HL-60/S4 treated with phorbol 12-myristate 13-acetate at 8.2 ng/mL for 4 days and 3 days (cell line): ENCODE data around the gene CDK5RAP2.
"Not testable (repeated sequence)": the region's sequence is repeated elsewhere in the genome, so short reads cannot be mapped to it uniquely, and the experiment has no call there.

Source experiments
- in situ Hi-C: fragments of 300-500 bp; cut with MboI; formaldehyde crosslinking; loops from 2 replicates; pipeline ENCODE4 v1.15.0; 2022; ENCODE audit warnings: low sequenced_read_pairs

Gene CDK5RAP2

DNA sequence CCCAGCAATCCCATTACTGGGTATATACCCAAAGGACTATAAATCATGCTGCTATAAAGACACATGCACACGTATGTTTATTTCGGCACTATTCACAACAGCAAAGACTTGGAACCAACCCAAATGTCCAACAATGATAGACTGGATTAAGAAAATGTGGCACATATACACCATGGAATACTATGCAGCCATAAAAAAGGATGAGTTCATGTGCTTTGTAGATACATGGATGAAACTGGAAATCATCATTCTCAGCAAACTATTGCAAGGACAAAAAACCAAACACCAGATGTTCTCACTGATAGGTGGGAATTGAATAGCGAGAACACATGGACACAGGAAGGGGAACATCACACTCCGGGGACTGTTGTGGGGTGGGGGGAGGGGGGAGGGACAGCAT, 64.0 kb downstream of the CDK5RAP2 start:
- in situ Hi-C loops, result not testable (repeated sequence)

DNA sequence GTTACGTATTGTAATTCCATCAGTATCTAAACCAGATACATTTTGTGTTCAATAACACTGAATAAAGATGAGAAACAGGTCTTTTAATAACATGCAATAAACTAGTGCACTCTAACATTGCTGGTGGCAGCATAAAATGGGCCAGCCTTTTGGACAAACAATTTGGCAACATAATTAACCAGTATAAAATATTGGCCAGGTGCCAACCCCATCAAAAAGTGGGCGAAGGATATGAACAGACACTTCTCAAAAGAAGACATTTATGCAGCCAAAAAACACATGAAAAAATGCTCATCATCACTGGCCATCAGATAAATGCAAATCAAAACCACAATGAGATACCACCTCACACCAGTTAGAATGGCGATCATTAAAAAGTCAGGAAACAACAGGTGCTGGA, 64.5 kb downstream of the CDK5RAP2 start:
- in situ Hi-C loops, result not testable (repeated sequence)

DNA sequence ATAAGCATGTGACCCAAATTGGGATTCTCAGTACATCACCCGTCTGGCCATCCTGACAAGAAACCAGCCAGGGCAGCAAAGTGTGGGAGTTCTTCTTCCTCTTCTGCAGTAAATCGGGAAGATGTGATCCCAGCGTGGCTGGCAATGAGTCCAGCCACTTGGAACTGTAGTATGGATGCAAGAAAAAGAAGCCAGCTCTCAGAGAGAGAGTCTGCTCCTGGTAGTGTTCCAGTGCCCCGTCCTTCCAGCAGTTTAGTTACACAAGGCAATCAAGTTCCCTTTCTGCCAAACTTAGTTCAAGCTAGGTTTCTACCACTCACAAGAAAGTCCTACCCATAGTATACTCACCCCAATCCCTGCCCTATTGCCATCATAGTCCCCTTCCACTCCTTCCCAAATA, 65.6 kb downstream of the CDK5RAP2 start:
- in situ Hi-C loops, result no loop called here

DNA sequence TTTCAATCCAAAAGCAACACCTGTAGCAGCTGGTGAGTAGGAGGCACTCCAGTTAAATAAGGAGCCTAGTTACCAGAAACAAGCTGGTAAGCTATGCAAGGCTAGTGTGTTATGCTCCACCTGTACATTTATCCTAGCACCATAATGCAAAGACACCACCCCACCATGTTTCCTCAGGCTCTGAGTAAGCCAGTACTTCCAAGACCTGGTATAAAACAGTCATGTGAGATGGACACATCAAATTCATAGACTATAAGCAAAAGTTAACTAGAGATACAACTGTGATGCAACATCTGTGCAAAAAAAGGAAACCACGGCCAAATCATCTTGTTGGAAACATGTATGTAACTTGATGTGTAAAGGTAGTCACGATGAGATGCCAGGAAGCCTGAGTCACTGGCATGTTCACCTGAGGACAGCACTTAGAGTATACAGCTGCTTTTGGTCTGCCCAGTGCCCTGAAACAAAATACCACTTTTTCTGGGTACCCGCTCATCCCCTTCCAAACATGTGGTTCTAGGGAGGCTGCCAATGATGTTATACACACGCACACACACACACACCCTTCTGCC, 66.1 kb downstream of the CDK5RAP2 start:
- in situ Hi-C loops, result no loop called here

DNA sequence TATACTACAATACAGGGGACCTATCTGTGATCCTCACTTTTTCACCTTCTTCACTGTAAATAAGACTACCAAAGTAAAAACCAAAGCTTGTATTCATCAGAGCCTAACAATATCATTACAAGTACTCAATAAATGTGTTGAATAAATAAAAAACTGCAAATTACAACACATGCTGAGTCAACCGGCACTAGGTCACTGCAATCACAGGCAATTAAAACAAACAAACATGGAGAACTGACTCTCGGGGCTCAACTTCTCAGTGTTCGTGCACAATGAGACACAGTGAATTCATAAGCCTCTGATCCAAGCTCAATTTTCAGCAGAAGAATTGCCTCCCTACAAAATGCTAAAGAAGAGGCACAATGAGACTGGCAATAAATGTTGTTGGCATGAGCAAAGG, 69.2 kb downstream of the CDK5RAP2 start:
- in situ Hi-C loops, result no loop called here

DNA sequence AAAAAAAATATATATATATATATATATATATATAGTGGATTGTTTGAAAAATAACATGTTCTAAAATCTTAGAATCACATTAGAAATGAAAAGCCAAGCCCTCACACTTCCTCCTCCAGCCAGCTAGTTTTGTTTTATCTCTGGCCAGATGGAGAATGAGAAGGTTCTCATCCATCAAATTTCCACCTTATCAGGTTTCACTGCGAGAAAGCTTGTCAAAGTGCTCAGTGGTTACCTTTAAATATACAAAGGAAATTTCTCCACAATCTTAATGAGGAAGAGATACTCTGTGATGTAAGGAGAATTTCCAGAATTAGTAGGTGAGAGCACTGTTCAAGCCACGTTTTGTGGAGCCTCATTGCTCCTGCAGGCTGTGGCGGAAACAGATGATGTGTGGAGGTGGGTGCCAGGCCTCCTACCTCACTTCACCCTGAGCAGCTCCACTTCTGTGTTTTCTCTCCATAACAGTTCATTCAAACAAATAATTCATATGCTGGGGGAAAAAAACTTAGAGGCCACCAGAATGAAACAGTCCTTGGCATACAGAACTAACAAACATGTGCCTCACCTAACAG, 71.9 kb downstream of the CDK5RAP2 start:
- in situ Hi-C loops, result no loop called here

DNA sequence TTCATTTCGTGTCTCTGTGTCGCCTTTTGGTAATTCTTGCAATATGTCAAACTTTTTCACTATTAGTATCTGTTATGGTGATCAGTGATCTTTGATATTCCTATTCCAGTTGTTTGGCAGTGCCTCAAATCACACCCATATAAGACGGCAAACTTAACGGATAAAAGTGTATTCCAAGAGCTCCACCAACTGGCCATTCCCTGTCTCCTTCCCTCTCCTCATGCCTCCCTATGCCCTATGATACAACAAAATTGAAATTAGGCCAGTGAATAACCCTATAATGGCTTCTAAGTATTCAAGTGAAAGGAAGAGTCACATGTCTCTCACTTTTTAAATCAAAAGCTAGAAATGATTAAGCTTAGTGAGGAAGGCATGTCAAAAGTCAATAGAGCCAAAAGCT, 74.8 kb downstream of the CDK5RAP2 start:
- in situ Hi-C loops, result no loop called here

DNA sequence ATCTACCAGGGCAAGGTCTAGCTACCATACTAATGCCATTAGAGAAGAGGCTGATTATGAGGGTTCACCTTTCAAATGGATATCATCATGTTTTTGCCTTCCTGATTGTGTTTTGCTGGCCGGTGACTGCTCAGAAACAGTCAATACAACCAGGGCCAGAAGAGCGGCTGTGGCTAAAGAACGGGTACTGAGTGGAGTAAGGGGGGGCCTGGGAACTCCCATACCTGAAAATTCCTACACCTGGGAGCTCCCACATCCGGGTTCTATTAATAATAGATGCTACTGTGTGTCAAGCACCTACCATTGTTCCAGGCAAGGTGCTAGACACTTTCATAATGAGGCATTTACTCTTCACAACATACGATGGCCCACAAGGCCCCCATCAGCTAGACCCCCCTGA, 79.2 kb downstream of the CDK5RAP2 start:
- in situ Hi-C loops, result no loop called here

DNA sequence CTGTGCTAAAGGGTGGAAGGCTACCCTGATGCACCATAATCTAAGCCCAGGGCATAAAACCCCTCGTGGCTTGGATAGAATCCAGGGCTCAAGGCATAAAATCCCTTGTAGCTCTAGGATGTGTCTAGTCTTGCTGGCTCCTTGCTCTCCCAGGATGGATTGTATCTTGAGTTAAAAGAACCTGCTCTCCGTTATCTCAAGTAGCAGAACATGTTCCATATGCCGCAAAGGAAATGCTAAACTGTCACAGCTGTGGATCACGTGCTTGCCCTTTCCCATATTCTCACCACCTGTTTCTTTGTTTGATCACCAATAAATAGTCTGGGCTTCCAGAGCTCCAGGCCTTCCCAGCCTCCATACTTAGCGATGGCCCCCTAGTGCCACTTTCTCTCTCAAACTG, 82.1 kb downstream of the CDK5RAP2 start:
- in situ Hi-C loops, result not testable (repeated sequence)

DNA sequence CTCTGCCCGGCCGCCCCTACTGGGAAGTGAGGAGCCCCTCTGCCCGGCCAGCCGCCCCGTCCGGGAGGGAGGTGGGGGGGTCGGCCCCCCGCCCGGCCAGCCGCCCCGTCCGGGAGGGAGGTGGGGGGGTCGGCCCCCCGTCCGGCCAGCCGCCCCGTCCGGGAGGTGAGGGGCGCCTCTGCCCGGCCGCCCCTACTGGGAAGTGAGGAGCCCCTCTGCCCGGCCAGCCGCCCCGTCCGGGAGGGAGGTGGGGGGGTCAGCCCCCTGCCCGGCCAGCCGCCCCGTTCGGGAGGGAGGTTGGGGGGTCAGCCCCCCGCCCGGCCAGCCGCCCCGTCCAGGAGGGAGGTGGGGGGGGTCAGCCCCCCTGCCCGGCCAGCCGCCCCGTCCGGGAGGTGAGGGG, 83.5 kb downstream of the CDK5RAP2 start:
- in situ Hi-C loops, result not testable (repeated sequence)

DNA sequence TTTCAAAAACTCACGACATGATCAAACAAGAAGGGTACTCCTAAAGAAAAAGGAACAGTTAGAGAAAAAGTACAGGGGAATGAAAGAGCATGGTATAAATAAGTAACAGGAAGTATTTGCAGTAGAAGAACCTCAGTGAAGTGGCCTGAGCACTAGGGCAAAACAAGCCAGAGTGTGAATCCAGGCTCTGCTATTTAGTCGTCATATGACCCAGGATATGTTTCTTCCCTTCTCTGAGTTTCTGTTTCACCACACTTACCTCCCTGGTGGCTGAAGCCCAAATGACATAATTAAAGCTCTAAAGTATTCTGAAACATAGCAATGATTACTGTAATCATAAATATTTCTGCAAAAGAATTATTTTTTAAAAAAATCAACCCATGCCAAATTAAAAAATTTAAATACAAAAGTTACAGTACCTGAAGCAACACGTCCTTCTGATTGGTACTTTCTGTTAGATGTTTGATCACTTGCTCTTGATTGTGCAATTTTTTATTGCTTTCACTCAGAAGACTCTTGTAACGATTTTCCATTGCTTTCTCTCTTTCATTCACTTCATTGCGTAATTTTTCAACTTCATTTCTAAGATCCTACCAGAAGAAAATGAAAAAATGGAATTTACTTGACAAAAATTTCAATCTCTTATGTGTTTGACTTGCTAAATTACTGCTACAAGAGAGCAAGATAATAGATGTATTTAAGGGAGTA, 88.9 kb downstream of the CDK5RAP2 start:
- in situ Hi-C loops, result no loop called here

DNA sequence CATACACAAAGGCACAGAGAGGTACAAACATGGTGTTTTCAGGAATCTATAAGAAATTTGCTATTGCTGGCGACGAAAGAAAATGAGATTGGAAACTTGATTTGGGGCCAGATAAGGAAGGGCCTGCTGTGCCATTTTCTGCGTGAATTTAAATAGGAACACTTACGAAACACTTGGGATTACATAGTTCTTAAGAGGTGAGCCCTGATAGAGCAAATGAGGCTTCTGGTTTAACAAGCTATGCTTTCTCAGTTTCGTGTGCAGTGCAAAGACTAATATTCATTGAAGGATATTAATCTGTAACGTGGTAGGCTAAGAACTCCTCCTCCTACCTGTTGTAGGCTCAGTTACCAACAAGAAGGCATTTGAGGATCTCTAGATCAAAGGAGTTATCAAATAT, 93.1 kb downstream of the CDK5RAP2 start:
- in situ Hi-C loops, result no loop called here

DNA sequence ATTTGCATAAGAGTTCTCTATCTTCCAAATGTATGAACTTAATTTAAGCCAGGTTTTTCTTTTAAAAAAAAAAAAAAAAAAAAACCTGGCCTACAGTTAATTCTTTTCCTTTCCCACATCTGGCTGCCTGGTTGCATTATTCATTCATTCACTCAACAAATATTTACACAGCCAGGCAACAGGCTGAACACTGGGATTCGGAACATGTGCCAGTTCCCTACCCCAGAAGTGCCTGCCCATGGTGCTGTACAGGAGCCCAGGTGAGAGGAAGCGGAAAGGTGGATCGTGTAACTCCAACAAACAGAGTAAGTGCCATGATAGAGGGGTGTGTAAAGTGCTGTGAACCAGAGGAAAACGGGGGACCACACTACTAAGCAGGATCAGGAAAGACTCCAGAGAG, 93.6 kb downstream of the CDK5RAP2 start:
- in situ Hi-C loops, result no loop called here

DNA sequence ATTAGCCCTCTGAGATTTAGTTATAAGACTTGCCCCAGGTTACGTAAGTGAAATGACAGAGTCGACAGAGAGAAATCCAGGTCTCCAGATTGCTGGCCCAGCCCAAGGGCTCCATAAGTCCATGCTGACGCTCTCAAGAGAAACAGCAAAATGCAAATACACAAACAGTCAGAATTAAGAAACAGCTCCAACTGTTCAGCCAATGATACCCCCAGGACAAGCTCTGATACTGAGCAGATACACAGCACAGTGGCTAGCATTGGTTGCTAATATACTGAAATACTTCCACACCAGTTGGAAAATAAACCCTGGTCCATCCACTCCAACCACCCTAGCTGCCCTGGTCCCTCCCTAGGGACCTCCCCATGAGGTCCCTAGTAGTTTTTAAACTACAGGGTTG, 94.2 kb downstream of the CDK5RAP2 start:
- in situ Hi-C loops, result no loop called here

DNA sequence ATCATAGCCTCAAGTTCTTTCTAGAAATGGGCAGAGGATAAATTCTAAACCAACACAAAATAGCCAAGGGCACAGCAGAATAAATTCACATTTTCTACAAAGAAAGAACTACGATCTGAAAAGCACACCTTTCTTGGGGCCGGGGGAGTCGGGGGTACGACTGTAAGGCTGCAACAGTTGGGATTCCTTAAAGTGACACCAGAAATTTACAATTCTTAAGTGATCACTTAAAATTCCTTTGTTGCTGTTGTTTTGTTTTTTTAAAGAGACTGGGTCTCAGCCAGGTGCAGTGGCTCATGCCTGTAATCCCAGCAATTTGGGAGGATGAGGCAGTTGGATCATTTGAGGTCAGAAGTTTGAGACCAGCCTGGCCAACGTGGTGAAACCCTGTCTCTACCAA, 95.8 kb downstream of the CDK5RAP2 start:
- in situ Hi-C loops, result no loop called here

DNA sequence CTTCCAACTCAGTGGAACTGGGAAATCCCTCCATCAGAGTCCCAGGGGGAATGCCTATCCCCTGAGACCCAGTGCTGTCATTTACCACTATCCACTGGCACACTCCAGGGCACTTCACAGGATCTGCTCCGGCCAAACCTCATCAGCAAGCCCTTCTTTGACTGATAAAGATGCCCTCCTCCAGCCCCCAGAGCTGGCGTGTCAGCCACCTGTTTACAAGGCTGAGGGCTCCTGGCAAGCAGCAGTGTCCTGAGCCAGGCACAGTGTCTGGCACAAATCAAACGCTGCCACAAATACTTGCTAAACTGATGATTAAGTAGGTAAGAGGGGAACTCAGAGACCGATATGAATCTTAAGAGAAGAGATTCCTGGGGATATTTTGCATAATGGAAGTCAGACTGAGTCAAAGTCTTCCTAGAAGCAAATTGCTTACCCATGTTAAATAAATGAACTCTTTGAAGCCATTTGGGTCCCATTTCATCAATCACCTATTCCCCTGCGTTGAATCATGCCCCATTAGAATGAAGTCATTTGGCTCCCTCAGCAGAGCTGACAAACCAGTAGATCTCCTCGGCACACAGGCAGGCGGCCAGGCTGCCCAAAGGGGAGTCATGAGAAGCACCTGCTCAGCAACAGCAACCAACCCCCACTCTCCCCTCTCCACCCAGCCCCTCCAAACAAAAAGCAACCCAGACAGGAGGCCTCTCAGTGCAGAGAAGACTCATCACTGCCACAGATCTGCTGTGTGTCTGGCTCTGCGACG, 97.4 kb downstream of the CDK5RAP2 start:
- in situ Hi-C loops, result no loop called here

DNA sequence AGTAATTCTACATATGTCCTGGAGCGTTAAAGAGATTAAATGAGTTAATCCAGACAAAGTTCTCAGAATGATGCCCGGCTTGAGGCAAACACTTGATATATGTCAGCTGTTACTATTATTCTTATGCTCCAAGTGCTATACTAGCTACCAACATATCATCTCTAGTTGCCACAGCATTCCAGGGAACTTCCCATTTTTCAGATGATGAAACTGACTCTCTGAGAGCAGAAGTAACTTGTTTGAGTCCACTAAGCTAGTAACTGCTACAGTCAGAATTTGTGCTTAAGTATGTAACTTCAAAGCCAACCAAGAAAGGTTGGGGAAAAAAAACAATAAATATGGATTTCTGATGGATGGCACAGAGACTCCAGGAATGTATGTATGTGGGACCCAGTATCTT, 98.1 kb downstream of the CDK5RAP2 start:
- in situ Hi-C loops, result no loop called here

DNA sequence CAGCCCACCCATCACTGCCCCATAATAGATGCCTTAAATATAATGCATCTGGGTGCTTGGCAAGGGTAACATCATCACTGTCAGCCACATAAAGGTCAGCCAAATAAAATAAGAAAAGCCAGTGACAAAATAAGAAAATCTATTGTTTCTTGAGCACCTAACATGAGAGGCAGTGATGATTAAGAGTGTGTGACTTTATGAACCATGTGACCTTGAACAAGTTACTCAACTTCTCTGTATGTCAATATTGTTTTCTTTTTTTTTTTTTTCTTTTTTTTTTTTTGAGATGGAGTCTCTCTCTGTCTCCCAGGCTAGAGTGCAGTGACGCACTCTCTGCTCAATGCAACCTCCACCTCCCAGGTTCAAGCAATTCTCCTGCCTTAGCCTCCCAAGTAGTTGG, 98.7 kb downstream of the CDK5RAP2 start:
- in situ Hi-C loops, result no loop called here

DNA sequence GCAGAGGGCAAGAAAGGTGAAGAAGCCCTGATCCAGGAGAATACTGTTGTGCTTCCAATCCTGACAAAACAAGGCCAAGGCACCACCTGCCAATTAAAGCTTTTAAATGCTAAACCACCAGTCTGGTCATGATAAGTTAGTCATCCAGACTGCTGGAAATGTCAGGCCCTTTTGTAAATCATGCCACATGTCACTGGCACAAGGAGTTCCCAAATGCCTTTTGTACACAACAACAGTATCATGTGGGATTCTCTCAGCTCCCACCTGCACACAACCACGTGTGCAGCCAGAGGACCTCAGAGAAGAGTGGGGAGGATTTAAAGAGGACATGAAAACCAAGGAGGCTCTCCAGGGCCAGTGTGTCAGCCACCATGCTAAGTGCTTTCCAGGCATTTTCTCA, 99.3 kb downstream of the CDK5RAP2 start:
- in situ Hi-C loops, result no loop called here

DNA sequence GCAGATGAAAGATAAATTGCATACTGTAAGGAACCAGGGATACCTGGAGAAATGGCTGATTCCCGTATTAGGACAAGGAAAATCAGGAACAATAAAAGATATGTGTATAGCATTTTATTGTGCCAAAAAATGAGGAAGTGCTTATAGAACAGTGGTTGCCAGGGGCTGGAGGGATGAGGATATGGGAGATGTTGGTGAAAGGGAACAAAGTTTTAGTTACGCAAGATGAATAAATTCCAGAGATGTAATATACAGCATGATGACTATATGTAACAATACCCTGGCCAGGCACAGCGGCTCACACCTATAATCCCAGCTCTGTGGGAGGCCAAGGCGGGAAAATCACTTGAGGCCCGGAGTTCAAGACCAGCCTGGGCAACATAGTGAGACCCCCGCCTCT, 101.8 kb downstream of the CDK5RAP2 start:
- in situ Hi-C loops, result loop anchor here (10.0 kb wide), 1 partner anchor 923 kb away; no protein-coding TSS in a partner anchor

DNA sequence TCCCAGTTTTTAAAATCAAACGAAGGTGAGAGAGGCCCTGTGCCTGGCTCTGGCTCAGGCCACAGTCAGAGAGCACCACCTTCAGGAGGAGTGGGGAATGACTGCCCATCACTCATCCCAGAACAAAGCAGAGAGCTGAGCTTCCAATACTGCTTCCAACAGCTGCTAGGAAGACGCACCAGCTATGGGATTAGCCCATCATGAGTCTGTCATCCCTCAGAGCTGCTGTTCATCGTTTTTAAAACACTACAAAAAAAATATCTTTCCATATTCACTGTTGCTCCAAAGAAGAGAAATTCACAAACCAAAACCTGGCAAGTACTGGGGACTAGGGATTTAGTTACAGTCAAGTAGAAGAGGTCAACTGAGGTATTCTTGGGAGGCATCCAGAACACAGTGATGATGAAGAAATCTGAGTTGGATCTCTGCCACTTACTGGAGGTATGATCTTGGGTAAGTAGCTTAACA, 102.4 kb downstream of the CDK5RAP2 start:
- in situ Hi-C loops, result loop anchor here (10.0 kb wide), 1 partner anchor 923 kb away; no protein-coding TSS in a partner anchor

DNA sequence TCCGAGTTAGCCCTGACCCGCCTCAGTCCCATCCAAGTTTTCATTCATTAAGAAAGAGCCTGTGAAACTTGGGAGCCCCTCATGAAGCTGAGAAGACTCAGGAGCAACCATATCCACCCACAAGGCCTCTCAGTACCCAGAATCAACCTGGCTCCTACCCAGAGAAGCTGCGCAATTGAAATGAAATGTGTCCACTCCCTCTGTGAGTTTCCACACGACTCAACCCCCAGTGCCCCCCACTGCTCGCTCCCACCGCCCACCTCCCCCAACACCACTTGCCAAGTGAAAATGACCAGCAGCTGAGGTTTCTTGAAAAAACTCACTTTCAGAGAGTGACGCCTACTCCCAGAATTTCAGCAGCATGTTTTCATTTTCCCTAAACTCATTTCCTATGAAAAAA, 104.6 kb downstream of the CDK5RAP2 start:
- in situ Hi-C loops, result loop anchor here (10.0 kb wide), 1 partner anchor 921 kb away; no protein-coding TSS in a partner anchor
